IMR-90 (cell line): ENCODE measurements around the gene ELFN2.

Source experiments
- MAFK ChIP-seq: IDR thresholded peaks from 2 replicates; pipeline ENCODE4 v1.6.1; 2012; ENCODE audit warnings: low read depth, low read length, improper control_type of control experiment
- MAZ ChIP-seq: IDR thresholded peaks from 2 replicates; pipeline ENCODE4 v1.6.1; 2012; ENCODE audit warnings: low read depth, mild to moderate bottlenecking, low read length, improper control_type of control experiment, moderate library complexity, borderline replicate concordance
- NFE2L2 ChIP-seq: fragments of 150-350 bp; IDR thresholded peaks from 2 replicates; pipeline ENCODE4 v1.6.1; 2016; ENCODE audit warnings: low read depth, mild to moderate bottlenecking, low read length
- POLR2A ChIP-seq: IDR thresholded peaks from 2 replicates; pipeline ENCODE4 v1.6.1; 2012; ENCODE audit warnings: mild to moderate bottlenecking, low read depth, low read length
- RAD21 ChIP-seq: IDR thresholded peaks from 2 replicates; pipeline ENCODE4 v1.6.1; 2012; ENCODE audit warnings: low read length, improper control_type of control experiment
- RFX5 ChIP-seq: IDR thresholded peaks from 2 replicates; pipeline ENCODE4 v1.8.0; 2012; ENCODE audit warnings: low read depth, mild to moderate bottlenecking, low read length, moderate library complexity
- SMC3 ChIP-seq: fragments of 150-350 bp; IDR thresholded peaks from 2 replicates; pipeline ENCODE4 v1.6.1; 2016; ENCODE audit warnings: low read depth, mild to moderate bottlenecking, antibody characterized with exemption, low read length, moderate library complexity
- TF ChIP-seq, protein P1 (sequence below): conservative IDR thresholded peaks from 2 replicates; pipeline ENCODE4 v1.5.1; 2012; ENCODE audit warnings: mild to moderate bottlenecking, low read depth, low read length, improper control_type of control experiment

DNA sequence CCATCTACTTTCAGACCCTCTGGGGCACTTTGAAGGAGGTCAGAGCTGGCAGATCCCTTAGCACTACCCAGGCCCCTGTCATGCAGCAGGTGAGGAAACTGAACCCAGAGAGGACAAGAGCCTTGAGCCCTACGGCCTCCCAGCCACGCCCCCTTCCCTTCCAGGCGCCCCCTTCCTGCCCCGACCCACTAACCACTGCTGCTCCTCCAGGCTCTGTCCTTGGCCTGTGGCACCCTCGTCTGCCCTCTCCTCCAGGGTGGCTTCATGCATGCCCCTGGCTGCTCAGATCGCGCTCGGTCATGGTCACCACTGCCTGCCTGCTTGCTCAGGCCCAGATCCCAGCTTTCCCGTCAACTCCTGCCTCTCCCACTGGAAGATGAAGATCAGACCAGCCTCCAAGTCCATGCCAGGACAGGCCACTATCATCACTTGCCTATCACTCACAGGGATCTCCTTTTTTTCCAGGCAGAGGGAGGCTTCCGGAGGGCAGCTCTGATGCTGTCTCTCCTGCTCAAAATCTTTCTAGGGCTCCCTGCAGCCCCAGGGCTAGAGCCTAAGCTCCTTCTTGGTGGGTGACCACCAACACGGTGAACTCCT, 30.7 kb downstream of the ELFN2 start:
- TF ChIP-seq NFE2L2 (no peak), RAD21 (no peak), SMC3 (no peak), POLR2A (no peak), MAFK (no peak), MAZ (no peak), RFX5 (no peak)
- TF ChIP-seq, protein P1, sequence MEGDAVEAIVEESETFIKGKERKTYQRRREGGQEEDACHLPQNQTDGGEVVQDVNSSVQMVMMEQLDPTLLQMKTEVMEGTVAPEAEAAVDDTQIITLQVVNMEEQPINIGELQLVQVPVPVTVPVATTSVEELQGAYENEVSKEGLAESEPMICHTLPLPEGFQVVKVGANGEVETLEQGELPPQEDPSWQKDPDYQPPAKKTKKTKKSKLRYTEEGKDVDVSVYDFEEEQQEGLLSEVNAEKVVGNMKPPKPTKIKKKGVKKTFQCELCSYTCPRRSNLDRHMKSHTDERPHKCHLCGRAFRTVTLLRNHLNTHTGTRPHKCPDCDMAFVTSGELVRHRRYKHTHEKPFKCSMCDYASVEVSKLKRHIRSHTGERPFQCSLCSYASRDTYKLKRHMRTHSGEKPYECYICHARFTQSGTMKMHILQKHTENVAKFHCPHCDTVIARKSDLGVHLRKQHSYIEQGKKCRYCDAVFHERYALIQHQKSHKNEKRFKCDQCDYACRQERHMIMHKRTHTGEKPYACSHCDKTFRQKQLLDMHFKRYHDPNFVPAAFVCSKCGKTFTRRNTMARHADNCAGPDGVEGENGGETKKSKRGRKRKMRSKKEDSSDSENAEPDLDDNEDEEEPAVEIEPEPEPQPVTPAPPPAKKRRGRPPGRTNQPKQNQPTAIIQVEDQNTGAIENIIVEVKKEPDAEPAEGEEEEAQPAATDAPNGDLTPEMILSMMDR = no peak
